Hematopoietic multipotent progenitor cell treated with erythropoietin and hydrocortisone succinate and interleukin-3 and kit ligand, for 8 days (in vitro differentiated cells): ENCODE data around the gene TTC39A.

Experiments used
- DNase-seq: peaks from one replicate; pipeline ENCODE4 v3.0.0-alpha.2; 2015

The TTC39A gene

DNA sequence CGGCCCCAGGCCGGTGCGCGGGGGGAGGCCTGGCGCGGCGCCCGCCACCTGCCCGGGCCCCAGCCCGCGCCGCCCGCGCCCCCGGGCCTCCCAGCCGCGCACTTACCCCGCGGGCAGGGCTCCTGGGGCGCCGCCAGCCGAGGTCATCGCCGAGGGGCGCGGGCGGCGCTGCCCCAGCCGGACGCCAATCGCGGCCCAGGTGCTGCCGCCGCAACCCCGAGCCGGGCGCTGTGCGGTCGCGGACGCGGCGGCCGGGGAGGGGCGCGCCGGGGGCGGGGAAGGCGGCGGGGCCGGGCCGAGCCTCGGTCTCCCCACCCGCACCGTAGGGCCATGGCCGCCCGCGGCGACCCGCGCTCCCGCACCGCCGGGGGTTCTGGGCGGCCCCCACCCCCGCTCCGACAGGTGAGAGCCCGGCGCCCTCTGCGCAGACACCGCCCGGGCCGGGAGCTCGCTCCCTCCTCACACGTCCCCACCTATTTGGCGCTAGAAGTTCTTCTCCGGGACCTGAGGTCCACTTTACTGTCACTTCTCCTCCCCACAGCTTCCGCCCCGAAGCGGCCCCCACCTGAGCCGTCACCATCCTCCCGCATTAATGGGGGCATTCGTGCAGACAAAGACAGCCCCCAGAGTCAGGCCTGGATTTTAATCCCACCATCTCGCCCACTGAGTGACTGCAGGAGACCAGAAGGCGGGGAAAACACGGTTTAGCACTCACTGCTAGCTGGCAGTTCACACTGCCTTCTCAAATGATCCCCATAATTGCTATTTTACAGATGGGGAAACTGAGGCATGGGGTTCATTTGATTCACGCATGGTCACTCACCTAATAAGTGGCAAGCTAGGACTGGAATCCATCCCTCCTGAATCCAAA, at the start of gene TTC39A:
TSS of gene TTC39A (minus strand) at position 232 of the 871 bp plus-strand sequence. CDS start at position 147, 85 bp downstream.
- DNase-seq, result no peak

DNA sequence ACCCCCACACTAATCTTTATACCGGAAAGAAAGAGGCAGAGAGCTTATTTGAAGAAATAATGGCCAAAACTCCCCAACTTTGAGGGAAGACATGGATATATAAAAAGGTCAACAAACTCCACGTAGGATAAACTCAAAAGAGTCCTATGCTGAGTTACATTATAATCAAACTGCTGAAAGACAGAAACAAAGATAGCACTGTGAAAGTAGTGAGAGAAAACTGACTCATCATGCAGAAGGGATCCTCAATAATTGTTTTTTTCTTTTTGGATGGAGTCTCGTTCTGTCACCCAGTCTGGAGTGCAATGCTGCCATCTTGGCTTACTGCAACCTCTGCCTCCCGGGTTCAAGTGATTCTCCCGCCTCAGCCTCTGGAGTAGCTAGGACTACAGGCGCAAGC, 48.5 kb upstream of the TTC39A start:
- DNase-seq, result no peak

DNA sequence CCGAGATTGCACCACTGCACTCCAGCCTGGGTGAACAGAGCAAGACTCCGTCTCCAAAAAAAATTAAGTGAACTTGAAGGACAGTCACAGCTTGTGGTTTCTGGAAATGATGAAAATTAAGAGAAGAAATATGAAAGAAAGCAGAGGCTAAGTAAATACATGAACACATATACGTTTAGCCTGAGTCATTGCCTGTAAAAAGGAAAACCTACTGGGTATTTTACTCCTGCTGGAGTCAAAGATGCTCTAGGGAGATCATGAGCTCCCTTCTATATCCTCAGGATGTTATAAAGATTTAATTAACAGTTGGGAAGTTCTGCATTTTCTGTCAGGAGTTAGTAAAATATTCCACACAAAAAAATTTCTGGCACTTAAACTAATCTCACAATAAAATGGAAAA, 43.5 kb upstream of the TTC39A start:
- DNase-seq, result no peak

DNA sequence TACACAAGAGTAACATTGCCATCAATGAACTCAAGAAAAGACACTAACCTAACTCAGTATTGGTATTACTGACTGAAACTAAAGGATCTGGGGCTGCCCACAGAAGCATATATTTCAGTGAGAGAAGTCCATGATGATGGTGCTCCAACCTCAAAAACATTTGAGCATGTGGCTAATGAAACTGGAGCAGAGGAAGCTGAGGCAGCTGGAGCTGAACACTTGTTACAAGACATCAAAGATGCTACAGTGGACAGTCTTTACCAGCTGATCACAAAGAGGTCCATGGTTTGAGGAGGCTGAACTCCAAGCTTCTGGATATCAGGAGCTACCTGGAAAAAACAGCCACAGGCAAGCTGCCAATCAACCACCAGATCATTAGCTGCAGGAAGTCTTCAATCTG, 42.2 kb upstream of the TTC39A start:
- DNase-seq, result no peak

DNA sequence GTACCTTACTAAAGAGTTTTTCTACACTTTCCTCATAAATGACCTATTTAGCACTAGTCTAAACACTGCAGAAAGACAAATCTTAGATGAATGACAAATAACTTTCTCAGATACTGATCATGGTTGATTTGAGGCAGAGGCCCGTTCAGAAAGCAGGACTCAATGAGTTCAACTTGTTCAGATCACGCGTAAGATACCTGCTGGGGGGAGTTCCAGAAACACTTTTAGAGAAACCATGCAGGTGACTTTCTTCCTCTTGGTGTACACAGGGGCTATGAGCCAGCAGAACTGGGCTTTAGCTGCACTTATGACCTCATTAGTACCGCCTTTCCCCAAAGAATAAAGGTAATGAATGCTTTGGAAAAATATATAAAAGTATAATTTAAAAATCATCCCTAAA, 38.8 kb upstream of the TTC39A start:
- DNase-seq, result no peak

DNA sequence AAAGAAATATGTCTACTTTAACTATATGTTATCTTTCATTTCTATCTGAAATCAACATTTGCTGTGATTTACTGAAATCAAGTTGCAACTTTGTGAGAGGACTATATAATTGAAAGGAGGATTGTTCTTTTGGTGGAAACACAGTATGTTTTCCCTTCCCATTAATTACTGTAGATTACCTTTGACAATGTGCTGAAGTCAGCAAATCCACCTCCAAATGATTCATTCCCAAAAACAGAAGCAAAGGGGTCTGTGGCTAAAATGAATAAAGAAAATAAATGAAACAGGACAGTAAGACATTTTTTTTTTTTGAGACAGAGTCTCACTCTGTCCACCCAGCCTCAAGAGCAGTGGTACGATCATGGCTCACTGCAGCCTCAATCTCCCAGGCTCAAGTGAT, 35.4 kb upstream of the TTC39A start:
- no peak for DNase-seq

DNA sequence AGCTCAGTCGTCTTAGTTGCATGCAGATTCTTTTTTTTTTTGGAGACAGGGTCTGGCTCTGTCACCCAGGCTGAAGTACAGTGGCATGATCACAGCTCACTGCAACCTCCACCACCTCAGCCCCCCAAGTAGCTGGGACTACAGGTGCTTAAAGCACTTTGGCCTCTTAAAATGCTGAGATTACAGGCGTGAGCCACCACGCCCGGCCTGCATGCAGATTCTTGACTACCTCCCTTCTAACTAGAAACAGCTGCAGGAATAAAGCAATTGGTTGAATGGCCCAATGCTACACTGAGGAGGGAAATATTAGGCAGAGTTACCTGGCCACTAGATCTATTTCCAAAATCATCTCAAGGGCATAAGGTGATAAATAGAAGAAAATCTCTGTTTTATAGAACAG, 29.5 kb upstream of the TTC39A start:
- no peak for DNase-seq

DNA sequence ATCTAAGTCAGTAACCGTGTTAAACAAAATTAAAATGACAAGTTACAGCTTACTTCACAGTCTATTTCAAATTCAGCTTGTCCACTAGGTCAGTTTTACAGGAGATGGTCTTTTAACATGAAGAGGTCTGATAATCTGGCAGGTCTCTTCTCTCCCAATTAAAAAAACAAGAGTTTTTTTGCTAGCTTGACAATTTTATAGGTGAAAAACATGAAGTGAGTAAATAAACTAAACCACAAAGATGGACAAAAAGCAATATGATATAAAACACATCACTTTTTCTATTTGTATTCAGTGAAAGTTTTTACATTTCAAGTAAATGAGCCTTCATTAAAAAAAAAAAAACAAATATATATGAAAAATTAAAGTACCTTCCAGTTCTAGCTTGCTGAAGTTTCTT, 25.0 kb upstream of the TTC39A start:
- no peak for DNase-seq

DNA sequence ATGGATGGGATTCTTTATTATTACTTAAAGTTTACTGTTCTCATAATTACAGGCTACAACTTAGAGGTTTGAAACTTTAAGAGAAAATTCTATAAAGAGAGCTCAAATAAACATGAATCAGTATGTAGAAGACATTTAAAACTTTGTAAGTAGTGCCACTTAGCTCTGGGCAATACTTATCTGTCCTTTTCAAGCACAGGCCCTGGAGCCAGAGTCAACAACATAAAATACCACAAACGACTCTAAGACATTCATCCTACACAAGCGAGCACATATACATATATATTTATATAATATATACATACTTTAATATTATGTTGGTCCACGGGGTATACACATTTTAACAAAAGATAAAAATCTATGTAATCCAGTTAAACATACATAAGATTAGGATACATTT, 24.1 kb upstream of the TTC39A start:
- no peak for DNase-seq

DNA sequence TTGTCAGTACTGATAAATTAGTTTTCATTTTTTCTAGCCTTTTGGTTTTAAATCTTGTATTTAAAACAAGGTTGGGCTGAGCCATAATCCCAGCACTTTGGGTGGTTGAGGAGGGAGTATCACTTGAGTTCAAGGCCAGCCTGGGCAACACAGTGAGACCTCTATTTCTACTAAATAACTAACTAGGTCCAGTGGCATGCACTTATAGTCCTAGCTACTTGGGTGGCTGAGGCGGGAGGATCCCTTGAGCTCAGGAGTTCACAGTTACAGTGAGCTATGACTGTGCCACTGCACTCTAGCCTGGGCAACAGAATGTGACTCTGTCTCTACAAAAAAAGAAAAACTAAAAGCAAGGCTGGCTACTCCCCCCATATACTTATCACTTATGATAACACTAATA, 21.5 kb upstream of the TTC39A start:
- DNase-seq, result no peak

DNA sequence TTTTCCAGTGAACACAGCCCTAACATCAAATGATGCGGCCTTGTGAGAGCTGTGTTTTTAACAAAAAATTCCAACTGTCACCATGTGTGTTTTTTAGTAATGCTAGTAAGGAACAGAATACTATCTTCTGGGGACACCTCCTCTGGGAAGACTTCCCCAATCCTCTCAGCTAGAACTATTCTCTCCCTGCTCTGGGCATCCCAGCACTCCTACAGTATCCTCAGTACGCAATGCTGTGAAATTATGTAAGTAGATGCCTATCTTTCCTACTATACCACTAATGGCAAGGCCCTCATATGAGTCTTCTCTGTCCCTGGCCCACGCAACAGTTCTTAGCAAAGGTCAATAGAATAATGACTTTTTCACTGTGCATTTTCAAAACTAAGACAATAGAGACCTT, 19.5 kb upstream of the TTC39A start:
- DNase-seq, result no peak

DNA sequence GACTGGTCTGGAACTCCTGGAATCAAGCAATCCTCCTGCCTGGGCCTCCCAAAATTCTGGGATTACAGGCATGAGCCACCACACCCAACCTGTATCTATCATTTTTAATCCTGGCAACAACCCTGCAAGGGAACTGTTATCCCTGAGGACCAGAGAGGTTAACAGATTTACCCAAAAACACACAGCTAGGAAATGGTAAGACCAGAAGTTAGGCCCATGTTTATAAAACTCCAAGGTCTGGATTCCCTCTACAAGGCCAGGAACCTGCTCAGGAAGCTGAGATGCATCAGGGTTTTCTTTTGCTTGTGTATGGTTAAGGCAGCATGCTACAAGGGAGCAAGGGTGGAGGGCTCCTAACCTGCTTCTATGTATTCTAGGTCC, 17.8 kb upstream of the TTC39A start:
- DNase-seq, result no peak

DNA sequence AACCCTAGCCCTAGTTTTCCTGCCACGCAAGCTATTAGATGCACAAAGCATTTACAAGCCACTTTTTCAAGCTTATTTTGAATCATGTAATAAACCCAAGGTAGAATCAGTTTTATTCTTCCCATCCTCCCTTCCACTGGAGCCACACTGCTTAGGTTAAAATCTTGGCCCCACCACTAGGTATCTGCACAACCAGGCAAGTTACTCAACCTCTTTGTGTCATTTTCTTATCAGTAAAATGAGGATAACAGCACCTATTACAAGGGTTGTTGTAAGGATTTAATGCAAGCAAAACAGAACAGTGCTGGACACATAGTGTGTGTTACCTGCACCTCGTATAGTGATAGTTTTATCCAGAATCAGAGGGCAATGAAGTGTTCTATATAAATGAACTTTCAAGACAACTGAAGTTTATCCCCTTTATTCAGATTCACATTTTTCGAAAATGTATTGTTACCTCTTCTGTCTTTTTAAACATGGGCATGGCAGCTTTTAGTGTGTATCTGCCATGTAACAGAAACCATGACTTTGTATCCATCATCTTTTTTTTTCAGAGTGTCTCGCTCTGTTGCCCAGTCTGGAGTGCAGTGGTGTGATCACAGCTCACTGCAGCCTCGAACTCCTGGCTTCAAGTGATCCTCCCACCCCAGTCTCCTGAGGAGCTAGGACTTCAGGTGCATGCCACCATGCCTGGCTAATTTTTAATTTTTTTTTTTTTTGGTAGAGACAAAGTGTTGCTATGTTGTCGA, 17.2 kb upstream of the TTC39A start:
- DNase-seq, result peak; percentile 12

DNA sequence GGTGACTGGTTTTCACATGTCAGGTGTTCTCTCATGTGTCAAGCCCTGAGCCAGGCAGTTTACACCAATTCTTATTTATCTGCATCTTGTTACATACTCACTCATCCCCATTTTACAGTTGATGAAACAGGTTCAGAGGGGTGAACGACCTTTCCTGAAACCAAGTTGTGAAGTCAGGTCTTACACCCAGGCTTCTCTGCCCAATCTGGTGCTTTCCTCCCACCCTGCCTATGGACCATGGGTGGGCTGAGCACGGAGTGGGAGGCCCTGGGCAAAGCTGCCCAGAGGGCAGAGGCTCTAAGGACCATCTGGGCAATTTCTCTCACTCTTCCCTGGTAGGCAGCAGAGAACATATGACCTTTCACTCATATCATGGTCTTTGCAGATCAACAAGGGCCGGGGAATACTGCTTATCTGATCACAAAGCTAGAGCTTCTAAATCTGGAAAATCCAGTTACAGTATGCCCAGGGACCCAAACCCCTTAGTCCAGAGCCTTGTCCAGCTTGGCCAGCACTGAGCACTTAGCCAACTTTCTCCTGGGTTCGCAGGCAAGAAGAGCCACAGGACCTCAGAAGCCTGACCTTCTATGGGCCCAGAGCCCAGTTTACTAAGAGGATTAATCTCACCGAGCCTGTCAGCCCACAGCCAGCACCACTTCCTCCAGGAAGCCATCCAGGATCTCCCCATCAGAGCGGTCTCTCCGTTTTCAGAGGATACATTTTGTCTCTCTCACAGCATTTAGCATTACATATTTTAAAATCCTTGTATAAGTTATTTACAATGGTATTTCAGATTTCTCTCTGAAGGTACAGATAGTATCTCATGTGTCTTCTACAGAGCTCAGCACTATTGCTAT, 16.0 kb upstream of the TTC39A start:
- DNase-seq, result no peak

DNA sequence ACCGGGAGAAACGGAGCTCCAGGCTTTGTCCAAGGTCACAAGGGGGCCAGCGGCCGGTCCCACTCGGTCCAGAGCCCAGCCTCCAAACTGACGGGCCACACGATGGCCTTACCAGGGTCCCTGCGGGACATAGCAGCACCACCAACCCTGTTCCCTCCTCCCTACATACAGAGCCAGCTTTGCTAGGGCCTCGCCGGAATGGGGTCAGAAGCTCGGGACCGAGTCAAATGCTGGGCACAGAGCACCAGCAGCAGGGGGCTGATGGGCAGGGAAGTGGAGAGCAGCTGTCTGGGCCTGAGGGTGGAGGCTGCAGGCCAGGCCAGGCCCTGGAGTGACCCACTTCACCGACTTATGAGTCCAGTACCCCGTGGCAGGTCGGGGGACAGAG, 14.9 kb upstream of the TTC39A start:
- no peak for DNase-seq

DNA sequence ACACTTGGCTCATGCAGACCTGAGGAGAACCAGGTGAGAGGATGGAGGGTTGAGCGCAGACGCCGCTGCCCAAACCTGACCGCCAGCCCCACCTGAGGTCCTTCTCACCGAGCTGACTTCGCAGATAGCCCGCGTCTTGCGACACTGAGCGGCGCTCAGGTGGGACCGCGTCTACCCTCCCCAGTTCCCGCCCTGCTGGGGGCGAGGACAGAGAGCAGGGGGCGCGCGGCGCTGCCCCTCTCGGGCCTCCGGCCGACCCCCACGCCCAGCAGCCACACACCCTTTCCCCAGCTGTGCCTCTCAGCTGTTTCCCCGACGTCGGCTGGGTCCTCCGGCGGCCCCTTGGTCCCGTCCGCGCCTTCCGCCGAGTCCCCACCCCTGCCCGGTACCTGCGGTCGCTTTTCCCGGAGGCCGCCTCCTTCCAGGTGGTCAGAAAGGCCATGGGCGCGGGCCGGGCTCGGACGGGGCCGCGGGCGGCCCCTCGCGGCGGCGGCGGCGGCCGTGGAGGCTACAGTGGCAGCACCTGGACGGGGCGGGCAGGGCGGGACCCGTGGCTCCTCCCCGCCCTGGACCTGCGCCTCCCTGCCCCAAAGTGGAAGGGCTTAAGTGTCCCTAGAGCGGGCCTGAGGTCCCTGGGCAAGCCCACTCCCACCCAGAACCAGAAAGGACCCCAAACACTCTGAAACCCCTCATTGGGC, 14.4 kb upstream of the TTC39A start:
- no peak for DNase-seq

DNA sequence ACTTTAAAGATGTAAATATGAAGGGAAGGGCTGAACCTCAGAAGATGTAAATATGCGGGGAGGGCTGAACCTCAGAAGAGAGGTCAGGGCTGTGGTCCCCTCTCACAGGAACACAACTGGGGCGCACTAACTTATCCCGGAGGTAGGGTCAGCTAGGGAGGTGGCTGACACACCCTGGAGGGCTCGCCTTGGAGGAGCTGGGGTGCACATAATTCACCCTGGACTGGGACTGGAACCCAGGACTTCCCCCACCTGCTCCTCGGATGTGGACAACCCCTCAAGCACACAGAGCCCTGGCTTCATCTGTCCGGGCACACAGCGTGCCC, 13.9 kb upstream of the TTC39A start:
- DNase-seq, result no peak

DNA sequence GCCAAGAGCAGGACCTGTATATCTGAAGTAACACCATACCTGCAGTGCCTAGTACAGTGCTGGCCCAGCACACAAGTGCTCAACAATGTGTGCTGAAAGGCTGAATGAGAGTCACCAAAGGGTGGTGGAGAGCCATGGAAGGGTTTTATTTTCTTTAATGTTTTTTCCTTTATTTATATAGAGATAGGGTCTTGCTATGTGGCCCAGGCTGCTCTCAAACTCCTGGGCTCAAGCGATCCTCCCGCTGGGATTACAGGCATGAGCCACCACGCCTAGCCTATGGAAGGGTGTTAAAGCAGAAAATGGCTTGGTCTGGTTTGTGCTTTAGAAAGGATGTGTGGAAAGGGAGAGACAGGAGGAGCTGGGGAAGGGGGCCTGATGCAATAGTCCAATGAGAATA, 13.3 kb upstream of the TTC39A start:
- DNase-seq, result no peak

DNA sequence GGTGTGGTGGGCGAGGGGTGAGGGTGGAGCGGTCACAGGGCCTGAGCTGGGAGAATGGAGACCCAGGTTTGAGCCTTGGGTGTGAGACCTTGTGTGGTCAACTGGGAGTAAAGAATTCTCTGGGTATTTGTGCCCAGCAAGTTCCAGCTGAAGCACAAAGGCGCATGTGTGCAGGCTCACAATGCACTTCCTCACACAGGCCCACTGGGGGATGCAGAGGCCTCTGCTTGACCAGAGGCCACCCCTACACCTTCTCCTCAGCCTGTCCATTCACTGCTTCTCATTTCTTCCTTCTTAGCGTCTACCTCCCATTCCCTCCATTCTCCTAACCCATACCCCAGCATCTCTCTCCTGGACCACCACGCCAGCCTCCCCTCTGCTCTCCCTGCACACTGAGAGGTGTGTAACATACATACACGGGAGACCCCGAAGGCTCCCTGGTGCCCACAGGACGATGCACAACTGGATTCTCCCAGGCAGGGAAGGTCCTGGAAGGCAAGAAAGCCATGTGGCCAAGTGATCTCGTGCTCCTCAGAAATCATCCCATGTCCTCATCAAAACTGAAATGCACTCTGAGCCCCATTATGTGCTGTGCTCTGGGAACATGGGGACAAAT, 12.3 kb upstream of the TTC39A start:
- DNase-seq, result no peak

DNA sequence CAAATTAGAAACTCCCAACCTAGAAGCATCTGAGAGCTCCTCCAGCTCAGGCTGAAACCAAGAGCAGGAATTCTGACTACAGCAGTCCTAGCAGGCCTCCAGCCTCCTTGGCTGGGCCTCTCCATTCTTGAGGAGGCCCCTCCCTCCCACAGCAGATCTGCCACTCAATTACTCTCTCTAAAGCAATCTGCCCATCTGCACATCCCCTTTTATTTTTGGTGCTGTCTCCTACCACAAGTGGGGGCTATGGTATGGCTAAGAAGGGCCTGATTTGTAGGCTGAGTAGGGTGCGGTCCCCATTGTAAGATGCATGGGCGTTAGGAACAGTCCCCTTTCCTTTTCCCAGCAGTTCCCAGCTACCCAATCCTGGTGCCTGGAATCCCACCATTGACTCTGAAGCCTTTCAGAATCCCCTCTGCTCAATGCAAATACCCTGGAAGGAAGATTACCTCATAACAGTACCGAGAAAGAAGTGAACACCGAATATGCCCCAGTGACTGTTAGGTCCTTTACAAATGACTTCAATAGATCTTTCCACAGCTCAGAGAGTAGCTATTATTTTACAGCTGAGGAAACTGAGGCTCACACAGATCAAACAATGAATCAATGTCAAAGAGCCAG, 11.6 kb upstream of the TTC39A start:
- DNase-seq, result peak; percentile 61

DNA sequence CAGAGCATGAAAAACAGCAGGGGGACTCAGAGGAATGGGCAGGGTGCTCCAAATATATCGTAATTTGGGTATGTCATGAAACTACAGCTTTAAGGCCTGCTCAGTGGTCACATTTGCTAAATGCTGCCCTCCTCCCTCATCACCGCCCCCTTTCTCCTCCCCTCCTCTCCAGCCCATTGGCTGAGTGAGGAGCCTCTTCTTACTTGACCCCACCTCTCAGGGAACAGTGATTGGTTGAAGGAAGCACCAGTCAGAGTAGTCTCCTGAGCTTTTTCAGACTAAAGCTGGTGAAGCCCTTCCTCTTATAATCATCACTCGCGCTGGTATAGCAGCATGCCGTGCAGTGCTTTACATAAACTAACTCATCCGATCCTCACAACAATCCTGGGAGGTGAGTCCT, 10.0 kb upstream of the TTC39A start:
- DNase-seq, result no peak

DNA sequence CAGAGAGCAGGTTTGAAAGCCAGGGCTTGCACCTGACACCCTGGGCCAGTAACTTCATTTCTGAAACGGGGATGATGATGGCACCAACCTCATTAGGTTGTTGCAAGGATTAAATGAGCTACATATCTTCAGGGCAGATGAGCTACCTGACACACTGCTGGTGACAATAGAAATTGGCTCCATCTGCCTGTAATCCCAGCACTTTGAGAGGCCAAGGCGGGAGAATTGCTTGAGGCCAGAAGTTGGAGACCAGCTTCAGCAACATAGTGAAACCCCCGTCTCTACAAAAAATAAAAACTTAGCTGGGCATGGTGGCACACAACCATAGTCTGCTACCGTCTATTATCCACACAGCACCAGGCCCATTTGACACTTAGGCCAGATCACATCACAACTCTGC, 6.3 kb upstream of the TTC39A start:
- no peak for DNase-seq
